Heart right ventricle (tissue), 16 donors: ENCODE data around the gene MRS2. TPM values are rescaled to one million over a fixed set of nuclear protein-coding genes. Genes with fewer than 3 reads are reported as not detected.

Experiments used
- ATAC-seq, 8 donors: fragments of 200-7000 bp; cut with Tn5 transposase; one replicate each; pipeline ENCODE4 v1.9.1; 2020; ENCODE audit warnings: mild to moderate bottlenecking in 8 of 8, moderate library complexity in 8 of 8, moderate number of reproducible peaks in 1 of 8
- DNase-seq, 2 donors: peaks; one replicate each; pipeline ENCODE4 v3.0.0-alpha.2; 2020
- H3K27ac ChIP-seq, 10 donors: fragments of 200-600 bp; sonication (generic) in 2 of 10; one replicate each; pipeline versions ENCODE4 v1.5.0 to v1.8.0; 2020 to 2022; ENCODE audit warnings: mild to moderate bottlenecking in 3 of 10
- H3K27me3 ChIP-seq, 7 donors: fragments of 200-600 bp; one replicate each; pipeline ENCODE4 v1.8.0; 2021 to 2022; ENCODE audit warnings: mild to moderate bottlenecking in 2 of 7
- H3K36me3 ChIP-seq, 9 donors: fragments of 200-600 bp; sonication (generic) in 1 of 9; one replicate each; pipeline versions ENCODE4 v1.5.0 to v1.8.0; 2020 to 2022; ENCODE audit warnings: mild to moderate bottlenecking in 2 of 9
- H3K4me1 ChIP-seq, 9 donors: fragments of 200-600 bp; sonication (generic) in 1 of 9; one replicate each; pipeline versions ENCODE4 v1.5.0 to v1.8.0; 2020 to 2022; ENCODE audit warnings: mild to moderate bottlenecking in 4 of 9
- H3K4me3 ChIP-seq, 10 donors: fragments of 200-600 bp; sonication (generic) in 2 of 10; one replicate each; pipeline versions ENCODE4 v1.5.0 to v1.8.0; 2020 to 2022; ENCODE audit warnings: mild to moderate bottlenecking in 7 of 10, moderate library complexity in 2 of 10
- H3K9me3 ChIP-seq, 11 donors: fragments of 200-600 bp in 10 of 11; sonication (generic) in 2 of 11; one replicate each; pipeline versions ENCODE4 v1.5.0 to v1.8.0; 2013 to 2022; ENCODE audit warnings: mild to moderate bottlenecking in 2 of 11, control low read depth in 1 of 11, moderate library complexity in 1 of 11
- CTCF ChIP-seq, 9 donors: fragments of 200-600 bp; sonication (generic) in 2 of 9; IDR thresholded peaks; one replicate each; pipeline versions ENCODE4 v1.5.0 to v1.8.0; 2021 to 2022; ENCODE audit warnings: antibody characterized with exemption in 9 of 9, mild to moderate bottlenecking in 5 of 9, moderate library complexity in 1 of 9
- WGBS, 2 donors: extraction: QIAGEN DNeasy Blood & Tissue Kit; methylation state at CpG; one replicate each; pipeline ENCODE4 v1.1.7; 2013; ENCODE audit warnings: inconsistent platforms in 1 of 2; 5-methylcytosine and 5-hydroxymethylcytosine counted together
- intact Hi-C, 10 donors: fragments of 100-400 bp; cut with DNase I; formaldehyde crosslinking; loops; one replicate each; pipeline versions ENCODE4 v1.11.1 to v1.14.2; 2022
- polyA plus RNA-seq, 2 donors: library from polyadenylated mRNA; stranded (reverse); fragments of 200-250 nt; gene quantifications; one replicate each; pipeline ENCODE4 v1.2.3, GENCODE V29; 2013
- total RNA-seq, 10 donors: library from RNA; stranded (reverse); fragmentation: NEBNext Ultra II Directional in 3 of 10; extraction: Animal tissue kit (Norgen Biotek cat#: 25700) in 3 of 10; gene quantifications; one replicate each; pipeline versions ENCODE4 v1.2.1 to v1.2.4, GENCODE V29; 2021 to 2023
- donor health status: Arrhythmogenic right ventricular cardiomyopathy.
- donor health status: ischemic (EF 13 %, LVEDD 7.1; RV severe dilation, severe dysfunction).
- donor health status: healthy with polysubstance abuse.
- donor health status: DM: no; HTN: yes; CAD: no.
- donor health status: DM: no; HTN: no; CAD: no.
- donor health status: ischemic (EF 25% LVEDD 6.9; RV normal size, moderate dysfunction).
- donor health status: ischemic (EF 25% LVEDD 5.7; RV mildly dilated, moderate dysfunction).
- donor health status: healthy.
- donor health status: DM: yes; HTN: yes; CAD: no.
- donor health status: Ischemic cardiomyopathy.
- donor health status: ischemic (EF 35%, LVEDD 5.7; RV mildly dilated, moderate dysfunction).
- donor health status: nonischemic (EF 11% LVEDD 7.7; RV severe dilation, severe dysfunction).
- donor health status: DM: yes; HTN: yes; CAD: no.
- donor health status: PGD.
- donor health status: ischemic (EF 29% LVEDD 5.4; RV normal size, mild dysfunction).
- donor health status: nonischemic (EF 23%, LVEDD 6.1; RV moderate dilation, normal function).

The MRS2 gene
- total and polyA plus RNA-seq, 12 donors = 18.5 to 68.6 (median 48.5) TPM

GRCh38 chr6:24445704-24446103, 43.0 kb downstream of the MRS2 start:
- Histone ChIP-seq H3K27me3 (no peaks in the 10 kb centered on the region), H3K9me3 (no peaks in the 10 kb centered on the region), H3K4me3 (no peak overlapping the region), H3K36me3 (peaks cover 0 to 9% (median 0%) of the 10 kb centered on the region in 9 donors), H3K27ac (no peak overlapping the region), H3K4me1 (no peaks in the 10 kb centered on the region)
- intact Hi-C loops = loop anchor here in 1 of 10 donors (5.0 kb wide), 1 partner anchor 67 kb away; no protein-coding TSS in a partner anchor
- 61 to 75% methylated on average over 4 of the region's 4 CpGs for WGBS, 2 donors
- DNase-seq (no peak), ATAC-seq (no peak)
- no peak for TF ChIP-seq CTCF (IDR thresholded peaks at IDR 0.05)

- 89 to 90% methylated on average over 7 of the region's 7 CpGs for WGBS, 2 donors
- ATAC-seq = no peak
- Histone ChIP-seq H3K27ac (no peak overlapping the region), H3K4me1 (no peaks in the 10 kb centered on the region), H3K27me3 (no peaks in the 10 kb centered on the region), H3K4me3 (no peak overlapping the region), H3K36me3 (peaks cover 0 to 9% (median 0%) of the 10 kb centered on the region in 9 donors), H3K9me3 (no peaks in the 10 kb centered on the region)
- TF ChIP-seq CTCF (IDR thresholded peaks at IDR 0.05) = no peak
- intact Hi-C loops = loop anchor here in 1 of 10 donors (5.0 kb wide), 1 partner anchor 66 kb away; no protein-coding TSS in a partner anchor
- DNase-seq = no peak
Measured at GRCh38 chr6:24446670-24447069, 43.9 kb downstream of the MRS2 start.

- Histone ChIP-seq H3K4me1 (no peaks in the 10 kb centered on the region), H3K9me3 (no peaks in the 10 kb centered on the region), H3K27ac (no peak overlapping the region), H3K36me3 (peaks cover 0 to 9% (median 0%) of the 10 kb centered on the region in 9 donors), H3K27me3 (no peaks in the 10 kb centered on the region), H3K4me3 (no peak overlapping the region)
- 71 to 80% methylated on average over 4 of the region's 4 CpGs for WGBS, 2 donors
- intact Hi-C loops = loop anchor here in 1 of 10 donors (5.0 kb wide), 1 partner anchor 64 kb away; no protein-coding TSS in a partner anchor
- no peak for TF ChIP-seq CTCF (IDR thresholded peaks at IDR 0.05)
- ATAC-seq = no peak
- DNase-seq = no peak
Measured at GRCh38 chr6:24448396-24448795, 45.7 kb downstream of the MRS2 start.

GRCh38 chr6:24448828-24449525, 46.2 kb downstream of the MRS2 start:
- no peak for ATAC-seq
- Histone ChIP-seq H3K27ac (no peak overlapping the region), H3K4me3 (no peak overlapping the region), H3K4me1 (no peaks in the 10 kb centered on the region), H3K9me3 (no peaks in the 10 kb centered on the region), H3K36me3 (peaks cover 0 to 9% (median 0%) of the 10 kb centered on the region in 9 donors), H3K27me3 (no peaks in the 10 kb centered on the region)
- DNase-seq = no peak
- intact Hi-C loops = loop anchor here in 1 of 10 donors (5.0 kb wide), 1 partner anchor 63 kb away; no protein-coding TSS in a partner anchor
- 77 to 79% methylated on average over 9 of the region's 9 CpGs for WGBS, 2 donors
- no peak for TF ChIP-seq CTCF (IDR thresholded peaks at IDR 0.05)
